NCI-H1436 (cell line): ENCODE data around the gene PPFIBP1.

Experiments
- DNase-seq: peaks from one replicate; lab custom pipeline; 2025; lab: John Stamatoyannopoulos, UW

The PPFIBP1 gene

GRCh38 chr12:27523642-27524493 lies at the start of gene PPFIBP1:
PPFIBP1 (plus strand) TSS chr12:27524206; CDS start chr12:27633397, 109,191 bp downstream.
- DNase-seq = peak; percentile 78

- no peak for DNase-seq
Observed at GRCh38 chr12:27474344-27474743, 49.7 kb upstream of the PPFIBP1 start.

- no peak for DNase-seq
Observed at GRCh38 chr12:27477049-27477448, 47.0 kb upstream of the PPFIBP1 start.

GRCh38 chr12:27478949-27479348 lies 45.1 kb upstream of the PPFIBP1 start:
- no peak for DNase-seq

- DNase-seq = no peak
Observed at GRCh38 chr12:27480016-27480415, 44.0 kb upstream of the PPFIBP1 start.

GRCh38 chr12:27486961-27487360 lies 37.0 kb upstream of the PPFIBP1 start:
- DNase-seq = no peak

- DNase-seq = no peak
Observed at GRCh38 chr12:27488479-27488878, 35.5 kb upstream of the PPFIBP1 start.

- DNase-seq = no peak
Observed at GRCh38 chr12:27491226-27491625, 32.8 kb upstream of the PPFIBP1 start.

GRCh38 chr12:27493260-27493940 lies 30.6 kb upstream of the PPFIBP1 start:
- DNase-seq = no peak

GRCh38 chr12:27497446-27497845 lies 26.6 kb upstream of the PPFIBP1 start:
- DNase-seq = no peak

- DNase-seq = no peak
Observed at GRCh38 chr12:27498149-27498548, 25.9 kb upstream of the PPFIBP1 start.

GRCh38 chr12:27498761-27499160 lies 25.2 kb upstream of the PPFIBP1 start:
- DNase-seq = no peak

GRCh38 chr12:27499377-27499776 lies 24.6 kb upstream of the PPFIBP1 start:
- no peak for DNase-seq

- DNase-seq = no peak
Observed at GRCh38 chr12:27500546-27500945, 23.5 kb upstream of the PPFIBP1 start.

- DNase-seq = no peak
Observed at GRCh38 chr12:27502021-27502435, 22.0 kb upstream of the PPFIBP1 start.

GRCh38 chr12:27504507-27504906 lies 19.5 kb upstream of the PPFIBP1 start:
- no peak for DNase-seq

- no peak for DNase-seq
Observed at GRCh38 chr12:27505109-27505508, 18.9 kb upstream of the PPFIBP1 start.

- no peak for DNase-seq
Observed at GRCh38 chr12:27505761-27506160, 18.2 kb upstream of the PPFIBP1 start.

- DNase-seq = no peak
Observed at GRCh38 chr12:27506645-27507189, 17.3 kb upstream of the PPFIBP1 start.

GRCh38 chr12:27508736-27509431 lies 15.1 kb upstream of the PPFIBP1 start:
- DNase-seq = no peak

- DNase-seq = no peak
Observed at GRCh38 chr12:27511031-27511722, 12.8 kb upstream of the PPFIBP1 start.

GRCh38 chr12:27511723-27512045 lies 12.3 kb upstream of the PPFIBP1 start:
- no peak for DNase-seq
